ENCODE measurements around the gene DPP6. TPM values are rescaled to one million over a fixed set of nuclear protein-coding genes. Genes with fewer than 3 reads are reported as not detected.

DPP6 gene
- total and polyA plus RNA-seq, 2 of the 8 experiments (the other 6 are each of a cell fraction or from before 2014, with no cell fraction given) = 4.7 to 6.8 TPM

GRCh38 chr7:154575497-154575896, 523.3 kb downstream of the DPP6 start:
- no peak overlapping the region for H4K5ac ChIP-seq (ENCODE audit: insufficient read length, low read depth, low read length)
- no peaks in the 10 kb centered on the region; a peak in 1 of 8 replicates for H3K36me3 ChIP-seq (ENCODE audit: control insufficient read depth in 2 of 4, insufficient read depth in 4 of 4, low read length in 3 of 4)
- H2BK120ac ChIP-seq (replicated peaks; ENCODE audit: low read depth, low read length) = no peak overlapping the region
- no peak overlapping the region for H4K91ac ChIP-seq (replicated peaks; ENCODE audit: insufficient read length, low read length)
- TF ChIP-seq BRCA1 (IDR thresholded peaks at IDR 0.05; ENCODE audit: low read depth, low read length) (no peak), ZNF274 (IDR thresholded peaks at IDR 0.05; ENCODE audit: borderline replicate concordance, extremely low read depth, low read length) (no peak), SIRT6 (IDR thresholded peaks at IDR 0.05; ENCODE audit: low read length) (no peak), RNF2 (IDR thresholded peaks at IDR 0.05; ENCODE audit: borderline replicate concordance, low read depth, low read length, missing control alignments, poor library complexity, severe bottlenecking) (no peak), RXRA (IDR thresholded peaks at IDR 0.05; ENCODE audit: insufficient read depth, low read depth, low read length) (no peak), TBP (IDR thresholded peaks at IDR 0.05; ENCODE audit: low read depth, low read length) (no peak), SIX5 (IDR thresholded peaks at IDR 0.05; ENCODE audit: low read depth, low read length) (no peak), JUN (IDR thresholded peaks at IDR 0.05; ENCODE audit: low read depth, low read length) (no peak), GTF2F1 (IDR thresholded peaks at IDR 0.05; ENCODE audit: borderline replicate concordance, low read depth, low read length) (no peak), CBX8 (IDR thresholded peaks at IDR 0.05; ENCODE audit: borderline replicate concordance, low read depth, low read length) (no peak)
- H2BK12ac ChIP-seq (ENCODE audit: low read depth, low read length) = no peak overlapping the region; the same call in 1 of the 2 replicates
- H2BK5ac ChIP-seq (ENCODE audit: low read depth, low read length) = no peak overlapping the region
- no peak overlapping the region for H3K4me2 ChIP-seq (ENCODE audit: insufficient read depth in 1 of 2, low read depth in 2 of 2, low read length in 2 of 2)
- no peak overlapping the region for H2BK15ac ChIP-seq (ENCODE audit: low read length)
- H3K23ac ChIP-seq (ENCODE audit: insufficient read length) = no peak overlapping the region
- no peak overlapping the region for H4K8ac ChIP-seq (ENCODE audit: extremely low read depth, insufficient read depth, low read length)
- peaks cover 7% of the 10 kb centered on the region for H3K79me1 ChIP-seq (ENCODE audit: low read depth, low read length)
- 89% methylated on average over 3 of the region's 3 CpGs; no CpG with 5 or more reads in 1 of the 2 experiments for WGBS, 2 experiments (ENCODE audit: extremely low coverage in 1 of 2, insufficient coverage in 1 of 2, insufficient read length in 1 of 2, insufficient replicate concordance in 2 of 2, low coverage in 1 of 2, low lambda C conversion rate in 2 of 2, missing lambda C conversion rate in 1 of 2)
- H3K4me1 ChIP-seq (replicated peaks in 1 of 4; ENCODE audit: control insufficient read depth in 3 of 4, insufficient read depth in 4 of 4, low read length in 3 of 4) = no peaks in the 10 kb centered on the region
- H3K18ac ChIP-seq (ENCODE audit: extremely low read depth, low read length) = no peak overlapping the region
- H3K4me3 ChIP-seq (ENCODE audit: extremely low read depth in 1 of 4, insufficient read depth in 2 of 4, low read depth in 3 of 4, low read length in 4 of 4) = no peak overlapping the region
- no peak overlapping the region for H3K14ac ChIP-seq (ENCODE audit: insufficient read length)
- no peak overlapping the region for H2BK20ac ChIP-seq (ENCODE audit: low read length)
- no peak overlapping the region for H2AFZ ChIP-seq (ENCODE audit: low read length)
- H3K79me2 ChIP-seq (ENCODE audit: control insufficient read depth in 1 of 2, insufficient read depth in 2 of 2, low read length in 2 of 2) = peaks cover 0 to 3% of the 10 kb centered on the region in 2 experiments; a peak in 1 of 4 replicates
- ChIA-PET CTCF (ENCODE audit: partially characterized antibody) (interaction anchor here (1.0 kb wide), 1 partner anchor 9 kb away, joined by 4 read pairs; no protein-coding TSS in a partner anchor), POLR2A (ENCODE audit: partially characterized antibody) (no interaction called here)
- no peak overlapping the region for H3K4ac ChIP-seq (replicated peaks; ENCODE audit: insufficient read length, low read depth, low read length)
- FAIRE-seq (no peak), DNase-seq (ENCODE audit: low read depth in 1 of 2, low spot score in 2 of 2) (no peak)
- H3K9ac ChIP-seq (replicated peaks in 1 of 4; ENCODE audit: extremely low read depth in 1 of 4, low read depth in 3 of 4, low read length in 3 of 4) = no peak overlapping the region
- peak overlapping the region; percentile 24; the same call in 1 of the 2 replicates for H2AK5ac ChIP-seq (ENCODE audit: low read depth, low read length)
- H3K56ac ChIP-seq (replicated peaks; ENCODE audit: insufficient read length, low read depth, low read length) = peak overlapping the region; percentile 100
- H3K27me3 ChIP-seq (replicated peaks in 1 of 4; ENCODE audit: control insufficient read depth in 3 of 4, extremely low read depth in 1 of 4, insufficient read depth in 3 of 4, low read length in 3 of 4) = no peaks in the 10 kb centered on the region
- peaks cover 18% of the 10 kb centered on the region; the same call in 1 of the 2 replicates for H3K23me2 ChIP-seq (ENCODE audit: low read depth, low read length)
- H3K27ac ChIP-seq (ENCODE audit: low read depth, low read length) = no peak overlapping the region
- H3K9me3 ChIP-seq (ENCODE audit: insufficient read depth in 2 of 2, low read depth in 1 of 2, low read length in 1 of 2) = peaks cover 3 to 14% of the 10 kb centered on the region in 2 experiments; a peak in 3 of 4 replicates
- H4K20me1 ChIP-seq (replicated peaks in 1 of 2; ENCODE audit: control insufficient read depth in 1 of 2, insufficient read depth in 2 of 2, low read length in 2 of 2) = peaks cover 0 to 18% of the 10 kb centered on the region in 2 experiments
